ENCODE data around the gene TRAPPC6A. TPM values are rescaled to one million over a fixed set of nuclear protein-coding genes. Genes with fewer than 3 reads are reported as not detected.
A peak's percentile ranks its signal among the peaks of the same experiment; 100 is the strongest.
"Not testable (repeated sequence)": the region's sequence is repeated elsewhere in the genome, so short reads cannot be mapped to it uniquely, and the experiment has no call there.

TRAPPC6A gene
- total RNA-seq, 1 experiment from 2014 or later, result 6.9 TPM

- DNase-seq (ENCODE audit: low spot score), result peak; percentile 21
Observed at GRCh38 chr19:45130888-45131615, 47.0 kb downstream of the TRAPPC6A start.

- no peak for DNase-seq (ENCODE audit: low spot score)
Observed at GRCh38 chr19:45130236-45130635, 47.8 kb downstream of the TRAPPC6A start.

- DNase-seq (ENCODE audit: low spot score), result no peak
Observed at GRCh38 chr19:45128806-45129205, 49.2 kb downstream of the TRAPPC6A start.

GRCh38 chr19:45128146-45128545 lies 49.9 kb downstream of the TRAPPC6A start:
- no peak for DNase-seq (ENCODE audit: low spot score)

- DNase-seq (ENCODE audit: low spot score), result no peak
Observed at GRCh38 chr19:45126654-45127053, 51.4 kb downstream of the TRAPPC6A start.

- peak; percentile 35 for DNase-seq (ENCODE audit: low spot score)
Observed at GRCh38 chr19:45125975-45126493, 52.0 kb downstream of the TRAPPC6A start.

- DNase-seq (ENCODE audit: low spot score), result no peak
Observed at GRCh38 chr19:45125360-45125759, 52.7 kb downstream of the TRAPPC6A start.

GRCh38 chr19:45124021-45124420 lies 54.0 kb downstream of the TRAPPC6A start:
- no peak for DNase-seq (ENCODE audit: low spot score)

- no peak for DNase-seq (ENCODE audit: low spot score)
Observed at GRCh38 chr19:45123440-45123850, 54.6 kb downstream of the TRAPPC6A start.

- no peak for DNase-seq (ENCODE audit: low spot score)
Observed at GRCh38 chr19:45122832-45123231, 55.2 kb downstream of the TRAPPC6A start.

- DNase-seq (ENCODE audit: low spot score), result no peak
Observed at GRCh38 chr19:45121827-45122345, 56.2 kb downstream of the TRAPPC6A start.

- no peak for DNase-seq (ENCODE audit: low spot score)
Observed at GRCh38 chr19:45119582-45119981, 58.5 kb downstream of the TRAPPC6A start.

GRCh38 chr19:45118591-45119355 lies 59.3 kb downstream of the TRAPPC6A start:
- not testable (repeated sequence) for DNase-seq (ENCODE audit: low spot score)

- no peak for DNase-seq (ENCODE audit: low spot score)
Observed at GRCh38 chr19:45118106-45118505, 59.9 kb downstream of the TRAPPC6A start.

- no peak for DNase-seq (ENCODE audit: low spot score)
Observed at GRCh38 chr19:45117671-45118070, 60.4 kb downstream of the TRAPPC6A start.

- no peak for DNase-seq (ENCODE audit: low spot score)
Observed at GRCh38 chr19:45117167-45117594, 60.9 kb downstream of the TRAPPC6A start.

GRCh38 chr19:45115809-45116615 lies 62.0 kb downstream of the TRAPPC6A start:
- DNase-seq (ENCODE audit: low spot score), result no peak

- DNase-seq (ENCODE audit: low spot score), result no peak
Observed at GRCh38 chr19:45114116-45114515, 63.9 kb downstream of the TRAPPC6A start.

- DNase-seq (ENCODE audit: low spot score), result no peak
Observed at GRCh38 chr19:45113628-45114027, 64.4 kb downstream of the TRAPPC6A start.
